ENCODE data around the gene C11orf21. TPM values are rescaled to one million over a fixed set of nuclear protein-coding genes. Genes with fewer than 3 reads are reported as not detected.

The C11orf21 gene
- total RNA-seq, 1 experiment from 2014 or later: 0.09 TPM

- Histone ChIP-seq H3K4me1 (no peaks in the 10 kb centered on the region), H3K36me3 (ENCODE audit: control insufficient read depth, insufficient read depth, low read length) (no peaks in the 10 kb centered on the region), H3K9me3 (no peaks in the 10 kb centered on the region; the same call in none of the 2 replicates), H3K4me3 (ENCODE audit: low read depth, low read length) (no peak overlapping the region), H3K27me3 (replicated peaks; ENCODE audit: control insufficient read depth, insufficient read depth, low read length) (no peaks in the 10 kb centered on the region)
- no peak for DNase-seq
- Mint-ChIP-seq H3K27ac (ENCODE audit: unreplicated experiment) (no peak overlapping the region), H3K27me3 (ENCODE audit: insufficient read depth, unreplicated experiment) (no peaks in the 10 kb centered on the region), H3K4me3 (ENCODE audit: unreplicated experiment) (no peak overlapping the region), H3K36me3 (ENCODE audit: insufficient read depth, unreplicated experiment) (no peaks in the 10 kb centered on the region), H3K9me3 (ENCODE audit: unreplicated experiment) (no peaks in the 10 kb centered on the region), H3K4me1 (ENCODE audit: low read depth, unreplicated experiment) (no peaks in the 10 kb centered on the region)
- intact Hi-C loops (cut with micrococcal nuclease; ENCODE audit: unreplicated experiment): no loop called here
- ChIA-PET CTCF (no interaction called here), POLR2A (no interaction called here)
- TF ChIP-seq CTCF (IDR thresholded peaks at IDR 0.05; ENCODE audit: insufficient read depth in 1 of 2, low read depth in 1 of 2, low read length in 1 of 2, severe bottlenecking in 1 of 2, unreplicated experiment in 1 of 2): no peak
- no TSS peak for BruUV-seq (replicated peaks)
These were observed 19.0 kb upstream of the C11orf21 start for GRCh38 chr11:2320568-2321310.

- Mint-ChIP-seq H3K4me3 (ENCODE audit: unreplicated experiment) (no peak overlapping the region), H3K4me1 (ENCODE audit: low read depth, unreplicated experiment) (no peaks in the 10 kb centered on the region), H3K36me3 (ENCODE audit: insufficient read depth, unreplicated experiment) (no peaks in the 10 kb centered on the region), H3K27me3 (ENCODE audit: insufficient read depth, unreplicated experiment) (no peaks in the 10 kb centered on the region), H3K9me3 (ENCODE audit: unreplicated experiment) (no peaks in the 10 kb centered on the region), H3K27ac (ENCODE audit: unreplicated experiment) (no peak overlapping the region)
- DNase-seq: no peak
- ChIA-PET POLR2A (interaction anchor here (0.5 kb wide), 1 partner anchor 58 kb away, joined by 5 read pairs; no protein-coding TSS in a partner anchor), CTCF (no interaction called here)
- Histone ChIP-seq H3K9me3 (no peaks in the 10 kb centered on the region; the same call in none of the 2 replicates), H3K36me3 (ENCODE audit: control insufficient read depth, insufficient read depth, low read length) (no peaks in the 10 kb centered on the region), H3K27me3 (replicated peaks; ENCODE audit: control insufficient read depth, insufficient read depth, low read length) (no peaks in the 10 kb centered on the region), H3K4me3 (ENCODE audit: low read depth, low read length) (no peak overlapping the region), H3K4me1 (no peaks in the 10 kb centered on the region)
- intact Hi-C loops (cut with micrococcal nuclease; ENCODE audit: unreplicated experiment): no loop called here
- no TSS peak for BruUV-seq (replicated peaks)
- no peak for TF ChIP-seq CTCF (IDR thresholded peaks at IDR 0.05; ENCODE audit: insufficient read depth in 1 of 2, low read depth in 1 of 2, low read length in 1 of 2, severe bottlenecking in 1 of 2, unreplicated experiment in 1 of 2)
These were observed 18.2 kb upstream of the C11orf21 start for GRCh38 chr11:2319791-2320472.

- no peaks in the 10 kb centered on the region for H3K4me1 Mint-ChIP-seq (ENCODE audit: low read depth, unreplicated experiment)
- no peaks in the 10 kb centered on the region for H3K36me3 Mint-ChIP-seq (ENCODE audit: insufficient read depth, unreplicated experiment)
- no TSS peak for BruUV-seq (replicated peaks)
- CTCF ChIA-PET: no interaction called here
- no peak overlapping the region for H3K4me3 Mint-ChIP-seq (ENCODE audit: unreplicated experiment)
- no peaks in the 10 kb centered on the region for H3K27me3 Mint-ChIP-seq (ENCODE audit: insufficient read depth, unreplicated experiment)
- TF ChIP-seq CTCF (IDR thresholded peaks at IDR 0.05; ENCODE audit: insufficient read depth in 1 of 2, low read depth in 1 of 2, low read length in 1 of 2, severe bottlenecking in 1 of 2, unreplicated experiment in 1 of 2): no peak
- Histone ChIP-seq H3K36me3 (ENCODE audit: control insufficient read depth, insufficient read depth, low read length) (no peaks in the 10 kb centered on the region), H3K9me3 (no peaks in the 10 kb centered on the region; the same call in none of the 2 replicates), H3K4me3 (ENCODE audit: low read depth, low read length) (no peak overlapping the region), H3K27me3 (replicated peaks; ENCODE audit: control insufficient read depth, insufficient read depth, low read length) (no peaks in the 10 kb centered on the region), H3K4me1 (no peaks in the 10 kb centered on the region)
- POLR2A ChIA-PET: no interaction called here
- intact Hi-C loops (cut with micrococcal nuclease; ENCODE audit: unreplicated experiment): no loop called here
- no peaks in the 10 kb centered on the region for H3K9me3 Mint-ChIP-seq (ENCODE audit: unreplicated experiment)
- no peak for DNase-seq
- no peak overlapping the region for H3K27ac Mint-ChIP-seq (ENCODE audit: unreplicated experiment)
These were observed 17.0 kb upstream of the C11orf21 start for GRCh38 chr11:2318707-2319106.

Measured in Caco-2 (cell line).